DOHH2 (cell line): ENCODE results near the gene MYO9A.

Source experiments
- H3F3A ChIP-seq: fragments of 200-600 bp; sonication (generic), shearing (Covaris generic); 2 replicates; pipeline ENCODE4 v1.6.0; 2016; ENCODE audit warnings: antibody characterized with exemption, mild to moderate bottlenecking; ENCODE audit not compliant: control insufficient read depth, insufficient read depth
- H3K27ac ChIP-seq: fragments of 200-600 bp; sonication (generic); 2 replicates; pipeline ENCODE4 v1.5.1; 2014; ENCODE audit warnings: low read depth, mild to moderate bottlenecking, low read length, moderate library complexity
- H3K27me3 ChIP-seq: fragments of 200-600 bp; sonication (generic); 2 replicates; pipeline ENCODE4 v1.6.1; 2014; ENCODE audit warnings: mild to moderate bottlenecking, low read length, mixed read lengths; ENCODE audit not compliant: control insufficient read depth
- H3K36me3 ChIP-seq: fragments of 200-600 bp; sonication (generic); 2 replicates; pipeline ENCODE4 v1.6.1; 2014; ENCODE audit warnings: mild to moderate bottlenecking, low read length, moderate library complexity, mixed read lengths; ENCODE audit not compliant: control insufficient read depth
- H3K4me1 ChIP-seq: fragments of 200-600 bp; sonication (generic); 2 replicates; pipeline ENCODE4 v1.6.1; 2014; ENCODE audit warnings: mild to moderate bottlenecking, low read length, mixed read lengths; ENCODE audit not compliant: control insufficient read depth
- H3K4me2 ChIP-seq: fragments of 200-600 bp; sonication (generic); 2 replicates; pipeline ENCODE4 v1.6.0; 2014; ENCODE audit warnings: mild to moderate bottlenecking, low read length, moderate library complexity
- H3K4me3 ChIP-seq: fragments of 200-600 bp; sonication (generic); 2 replicates; pipeline ENCODE4 v1.5.1; 2014; ENCODE audit warnings: mild to moderate bottlenecking, low read length, mixed read lengths
- H3K79me2 ChIP-seq: fragments of 200-600 bp; sonication (generic); 2 replicates; pipeline ENCODE4 v1.6.1; 2014; ENCODE audit warnings: mild to moderate bottlenecking, low read length, mixed read lengths; ENCODE audit not compliant: control insufficient read depth
- H3K9me2 ChIP-seq: fragments of 200-600 bp; sonication (generic); replicated peaks from 2 replicates; pipeline ENCODE4 v1.6.1; 2014; ENCODE audit warnings: mild to moderate bottlenecking, low read length, mixed read lengths; ENCODE audit not compliant: control insufficient read depth
- H3K9me3 ChIP-seq: fragments of 200-600 bp; sonication (generic); 2 replicates; pipeline ENCODE4 v1.6.1; 2014; ENCODE audit warnings: antibody characterized with exemption, low read length, mixed read lengths; ENCODE audit not compliant: control insufficient read depth, insufficient read depth
- H4K20me1 ChIP-seq: fragments of 200-600 bp; sonication (generic); 2 replicates; pipeline ENCODE4 v1.6.0; 2014; ENCODE audit warnings: low read depth, mild to moderate bottlenecking, antibody characterized with exemption, low read length, moderate library complexity; ENCODE audit not compliant: control insufficient read depth, insufficient read depth
- CTCF ChIP-seq: fragments of 200-600 bp; sonication (generic); IDR thresholded peaks from one replicate; pipeline ENCODE4 v1.5.1; 2014; ENCODE audit warnings: antibody characterized with exemption, mild to moderate bottlenecking, low read depth, low read length; ENCODE audit not compliant: poor library complexity, severe bottlenecking
- EZH2phosphoT487 ChIP-seq: fragments of 200-600 bp; sonication (generic); IDR thresholded peaks from 2 replicates; pipeline ENCODE4 v1.6.1; 2017; ENCODE audit warnings: borderline replicate concordance, mild to moderate bottlenecking, antibody characterized with exemption, low read length, moderate library complexity, mixed read lengths

The MYO9A gene

GRCh38 chr15:71893691-71894090, 224.3 kb downstream of the MYO9A start:
- Histone ChIP-seq H3F3A (no peaks in the 10 kb centered on the region), H3K36me3 (peaks cover 62% of the 10 kb centered on the region), H3K27me3 (no peaks in the 10 kb centered on the region), H3K79me2 (no peaks in the 10 kb centered on the region), H4K20me1 (no peaks in the 10 kb centered on the region), H3K4me2 (no peak overlapping the region), H3K4me1 (peaks cover 7% of the 10 kb centered on the region), H3K9me3 (no peaks in the 10 kb centered on the region), H3K9me2 (no peaks in the 10 kb centered on the region), H3K27ac (no peak overlapping the region), H3K4me3 (no peak overlapping the region)
- TF ChIP-seq EZH2phosphoT487 (no peak), CTCF (no peak)

DNA sequence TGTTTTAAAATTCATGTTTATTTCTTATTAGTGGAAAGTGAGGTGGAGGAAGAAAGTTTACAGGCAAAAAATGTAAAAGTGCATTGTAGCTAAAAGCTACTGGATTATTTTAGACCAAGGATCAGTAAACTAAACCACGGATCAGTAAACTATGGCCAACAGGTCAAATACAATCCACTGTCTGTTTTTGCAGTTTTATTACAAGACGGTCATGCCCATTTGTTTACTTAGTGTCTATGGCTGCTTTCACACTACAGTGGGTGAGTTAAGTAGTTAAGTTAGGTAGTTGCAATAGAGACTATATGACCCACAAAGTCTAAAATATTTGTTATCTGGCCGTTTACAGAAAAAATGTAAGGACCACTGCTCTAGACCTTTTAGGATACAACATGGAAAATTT, 225.6 kb downstream of the MYO9A start:
- H3K79me2 ChIP-seq, result no peaks in the 10 kb centered on the region
- no peaks in the 10 kb centered on the region for H3K9me3 ChIP-seq
- H3K4me3 ChIP-seq, result no peak overlapping the region
- H3K9me2 ChIP-seq, result no peaks in the 10 kb centered on the region
- H3K4me2 ChIP-seq, result no peak overlapping the region
- H3K27ac ChIP-seq, result no peak overlapping the region
- no peaks in the 10 kb centered on the region for H4K20me1 ChIP-seq
- peaks cover 7% of the 10 kb centered on the region for H3K4me1 ChIP-seq
- no peaks in the 10 kb centered on the region for H3F3A ChIP-seq
- TF ChIP-seq CTCF (no peak), EZH2phosphoT487 (no peak)
- peaks cover 60% of the 10 kb centered on the region for H3K36me3 ChIP-seq
- no peaks in the 10 kb centered on the region for H3K27me3 ChIP-seq

GRCh38 chr15:71891026-71891425, 226.9 kb downstream of the MYO9A start:
- Histone ChIP-seq H3K4me2 (no peak overlapping the region), H3K9me3 (no peaks in the 10 kb centered on the region), H3K79me2 (no peaks in the 10 kb centered on the region), H3K4me1 (peaks cover 7% of the 10 kb centered on the region), H3K27ac (no peak overlapping the region), H4K20me1 (no peaks in the 10 kb centered on the region), H3K36me3 (peaks cover 63% of the 10 kb centered on the region), H3K9me2 (no peaks in the 10 kb centered on the region), H3F3A (no peaks in the 10 kb centered on the region), H3K4me3 (no peak overlapping the region), H3K27me3 (no peaks in the 10 kb centered on the region)
- TF ChIP-seq CTCF (no peak), EZH2phosphoT487 (no peak)

- H3K36me3 ChIP-seq, result peaks cover 66% of the 10 kb centered on the region
- no peaks in the 10 kb centered on the region for H3K27me3 ChIP-seq
- H3K27ac ChIP-seq, result no peak overlapping the region
- H3K4me1 ChIP-seq, result peaks cover 7% of the 10 kb centered on the region
- no peaks in the 10 kb centered on the region for H3K79me2 ChIP-seq
- no peaks in the 10 kb centered on the region for H4K20me1 ChIP-seq
- H3K9me3 ChIP-seq, result no peaks in the 10 kb centered on the region
- no peak overlapping the region for H3K4me2 ChIP-seq
- no peaks in the 10 kb centered on the region for H3K9me2 ChIP-seq
- no peaks in the 10 kb centered on the region for H3F3A ChIP-seq
- no peak for TF ChIP-seq EZH2phosphoT487
- no peak for TF ChIP-seq CTCF
- no peak overlapping the region for H3K4me3 ChIP-seq
Observed at GRCh38 chr15:71889947-71890346, 228.0 kb downstream of the MYO9A start.
